Kidney (tissue), 14 donors: ENCODE results near the gene SYT7. TPM values are rescaled to one million over a fixed set of nuclear protein-coding genes. Genes with fewer than 3 reads are reported as not detected.

Source experiments
- DNase-seq, 5 donors: peaks; one replicate each; pipeline ENCODE4 v3.0.0-alpha.2; 2013 to 2020
- FAIRE-seq: peaks from 2 replicates; lab custom pipeline; 2012; peaks lifted over from hg19 to GRCh38; lab: Jason Lieb, UNC
- H3K27ac ChIP-seq, 2 donors: one replicate each; pipeline ENCODE4 v1.7.0; 2013; ENCODE audit warnings: low read depth in 2 of 2, low read length in 2 of 2, inconsistent platforms in 1 of 2
- H3K27me3 ChIP-seq: one replicate; pipeline ENCODE4 v1.7.1; 2013; ENCODE audit warnings: low read length, inconsistent platforms; ENCODE audit not compliant: control insufficient read depth, insufficient read depth
- H3K36me3 ChIP-seq, 3 donors: one replicate each; pipeline versions ENCODE4 v1.7.0 to v1.7.1; 2013; ENCODE audit warnings: low read length in 3 of 3, control low read depth in 1 of 3, inconsistent platforms in 1 of 3; ENCODE audit not compliant: insufficient read depth in 3 of 3, control insufficient read depth in 2 of 3
- H3K4me1 ChIP-seq, 3 donors: one replicate each; pipeline versions ENCODE4 v1.7.0 to v1.7.1; 2013; ENCODE audit warnings: low read length in 3 of 3, inconsistent platforms in 1 of 3, low read depth in 1 of 3; ENCODE audit not compliant: control insufficient read depth in 2 of 3, insufficient read depth in 2 of 3
- H3K4me3 ChIP-seq, 3 donors: one replicate each; pipeline versions ENCODE4 v1.7.0 to v1.8.1; 2013; ENCODE audit warnings: low read length in 3 of 3, control low read depth in 1 of 3, inconsistent platforms in 1 of 3
- H3K9ac ChIP-seq, 3 donors: one replicate each; pipeline versions ENCODE4 v1.7.0 to v1.7.1; 2013; ENCODE audit warnings: low read length in 3 of 3, control low read depth in 1 of 3, inconsistent platforms in 1 of 3
- H3K9me3 ChIP-seq, 3 donors: one replicate each; pipeline versions ENCODE4 v1.7.0 to v1.7.1; 2013; ENCODE audit warnings: low read length in 3 of 3, control low read depth in 1 of 3, inconsistent platforms in 1 of 3; ENCODE audit not compliant: control insufficient read depth in 2 of 3, insufficient read depth in 1 of 3
- CTCF ChIP-seq: IDR thresholded peaks from 3 replicates; pipeline ENCODE4 v1.5.1; 2012; ENCODE audit warnings: mild to moderate bottlenecking, moderate library complexity, borderline replicate concordance; ENCODE audit not compliant: insufficient read depth; ENCODE audit errors: extremely low read depth
- intact Hi-C: fragments of 100-400 bp; cut with DNase I; formaldehyde crosslinking; loops from one replicate; pipeline ENCODE4 v1.11.1; 2022
- polyA plus RNA-seq: library from polyadenylated mRNA; stranded (reverse); fragments of 350-450 nt; fragmentation: Illumina TruSeq; extraction: RNeasy Lipid Tissue Mini Kit (QIAGEN cat#74804); gene quantifications from one replicate; pipeline ENCODE4 v1.2.3, GENCODE V29; 2014; ENCODE audit warnings: low read depth, low replicate concordance; ENCODE audit not compliant: insufficient read depth
- total RNA-seq: library from RNA; stranded (reverse); fragmentation: NEBNext Ultra II Directional; extraction: Animal tissue kit (Norgen Biotek cat#: 25700); gene quantifications from one replicate; pipeline ENCODE4 v1.2.1, GENCODE V29; 2021
- donor health status: control.
- donor health status: control.
- donor health status: control.
- donor health status: control.
- donor health status: control.
- donor health status: DM: yes; HTN: yes; CAD: no.
- donor health status: Normal renal cell carcinoma (clear cell type).

SYT7 gene
- total and polyA plus RNA-seq, 2 donors from 2014 or later: 5.7 to 6.7 TPM

GRCh38 chr11:61571869-61572268, 9.0 kb downstream of the SYT7 start:
- Histone ChIP-seq H3K36me3 (no peaks in the 10 kb centered on the region), H3K27ac (no peak overlapping the region), H3K4me3 (no peak overlapping the region), H3K9ac (no peak overlapping the region), H3K9me3 (no peaks in the 10 kb centered on the region), H3K4me1 (peaks cover 0 to 3% (median 0%) of the 10 kb centered on the region in 3 donors), H3K27me3 (peaks cover 5% of the 10 kb centered on the region)
- DNase-seq: no peak
- FAIRE-seq: no peak
- no peak for TF ChIP-seq CTCF
- intact Hi-C loops: no loop called here

- H3K4me1 ChIP-seq: peaks cover 0 to 3% (median 0%) of the 10 kb centered on the region in 3 donors
- intact Hi-C loops: no loop called here
- no peak overlapping the region for H3K9ac ChIP-seq
- no peak for FAIRE-seq
- no peaks in the 10 kb centered on the region for H3K36me3 ChIP-seq
- peaks cover 5% of the 10 kb centered on the region for H3K27me3 ChIP-seq
- no peak overlapping the region for H3K4me3 ChIP-seq
- H3K9me3 ChIP-seq: no peaks in the 10 kb centered on the region
- TF ChIP-seq CTCF: no peak
- no peak for DNase-seq
- H3K27ac ChIP-seq: no peak overlapping the region
These were observed 9.5 kb downstream of the SYT7 start for GRCh38 chr11:61571337-61571736.

- no peak for FAIRE-seq
- intact Hi-C loops: no loop called here
- no peak for TF ChIP-seq CTCF
- Histone ChIP-seq H3K36me3 (no peaks in the 10 kb centered on the region), H3K27ac (no peak overlapping the region), H3K9ac (no peak overlapping the region), H3K9me3 (no peaks in the 10 kb centered on the region), H3K4me3 (no peak overlapping the region), H3K27me3 (peaks cover 5% of the 10 kb centered on the region), H3K4me1 (peaks cover 0 to 3% (median 0%) of the 10 kb centered on the region in 3 donors)
- DNase-seq: no peak
These were observed 11.2 kb downstream of the SYT7 start for GRCh38 chr11:61569701-61570100.

GRCh38 chr11:61569018-61569417, 11.9 kb downstream of the SYT7 start:
- Histone ChIP-seq H3K27ac (no peak overlapping the region), H3K9me3 (no peaks in the 10 kb centered on the region), H3K4me1 (peaks cover 0 to 3% (median 0%) of the 10 kb centered on the region in 3 donors), H3K9ac (no peak overlapping the region), H3K36me3 (no peaks in the 10 kb centered on the region), H3K4me3 (no peak overlapping the region), H3K27me3 (peaks cover 5% of the 10 kb centered on the region)
- no peak for TF ChIP-seq CTCF
- intact Hi-C loops: no loop called here
- DNase-seq (no peak), FAIRE-seq (no peak)
